Measurements from ENCODE around the gene TEDC2.

Gene TEDC2

GRCh38 chr16:2513405-2514332 lies 53.8 kb downstream of the TEDC2 start, which contains the start of gene ATP6V0C:
Gene ATP6V0C, plus strand, starts transcription at chr16:2513952. Its CDS starts 152 bp downstream, at chr16:2514104.
- peak; percentile 91 for DNase-seq (ENCODE audit: low spot score)

All from HuH-7.5 (cell line).